Endodermal cell (in vitro differentiated cells): ENCODE results near the gene BHLHE40. TPM values are rescaled to one million over a fixed set of nuclear protein-coding genes. Genes with fewer than 3 reads are reported as not detected.

Experiments
- DNase-seq: peaks from one replicate; pipeline ENCODE4 v3.0.0-alpha.2; 2017
- H3K27ac ChIP-seq: 2 replicates; pipeline ENCODE4 v1.5.1; 2013; ENCODE audit warnings: mild to moderate bottlenecking, low read depth, low read length, moderate library complexity
- H3K27me3 ChIP-seq: 2 replicates; pipeline ENCODE4 v1.6.1; 2013; ENCODE audit warnings: mild to moderate bottlenecking, low read length, moderate library complexity; ENCODE audit not compliant: insufficient read depth, control insufficient read depth, poor library complexity, severe bottlenecking
- H3K36me3 ChIP-seq: 2 replicates; pipeline ENCODE4 v1.7.0; 2013; ENCODE audit warnings: mild to moderate bottlenecking, low read length, moderate library complexity; ENCODE audit not compliant: control insufficient read depth, insufficient read depth
- H3K4me1 ChIP-seq: one replicate; pipeline ENCODE4 v1.7.0; 2013; ENCODE audit warnings: low read length; ENCODE audit not compliant: control insufficient read depth, insufficient read depth
- H3K4me3 ChIP-seq: 2 replicates; pipeline ENCODE4 v1.5.1; 2013; ENCODE audit warnings: mild to moderate bottlenecking, low read length, moderate library complexity
- H3K9ac ChIP-seq: 2 replicates; pipeline ENCODE4 v1.6.1; 2013; ENCODE audit warnings: mild to moderate bottlenecking, low read length, moderate library complexity; ENCODE audit not compliant: poor library complexity, severe bottlenecking; ENCODE audit errors: extremely low read depth
- H3K9me3 ChIP-seq: 2 replicates; pipeline ENCODE4 v1.6.1; 2013; ENCODE audit warnings: mild to moderate bottlenecking, low read length, moderate library complexity; ENCODE audit not compliant: control insufficient read depth
- H3K27ac Mint-ChIP-seq: 2 replicates; pipeline ENCODE4 v1.8.0; 2020; ENCODE audit warnings: mixed read lengths
- H3K27me3 Mint-ChIP-seq: 2 replicates; pipeline ENCODE4 v1.8.0; 2021; ENCODE audit warnings: mild to moderate bottlenecking, mixed read lengths; ENCODE audit not compliant: insufficient read depth
- H3K36me3 Mint-ChIP-seq: 2 replicates; pipeline ENCODE4 v1.8.0; 2020; ENCODE audit warnings: low read depth, mixed read lengths
- H3K4me1 Mint-ChIP-seq: 2 replicates; pipeline ENCODE4 v1.8.0; 2020; ENCODE audit warnings: mixed read lengths
- H3K4me3 Mint-ChIP-seq: 2 replicates; pipeline ENCODE4 v1.8.0; 2020; ENCODE audit warnings: mild to moderate bottlenecking, moderate library complexity, mixed read lengths
- H3K9me3 Mint-ChIP-seq: 2 replicates; pipeline ENCODE4 v1.8.0; 2020; ENCODE audit warnings: mild to moderate bottlenecking, mixed read lengths
- CTCF ChIP-seq: fragments of 200-600 bp; sonication (generic); conservative IDR thresholded peaks from 2 replicates; pipeline ENCODE4 v1.5.0; 2021; ENCODE audit warnings: antibody characterized with exemption, mild to moderate bottlenecking
- WGBS, 2 experiments: methylation state at CpG; one replicate each; pipeline versions ENCODE4 v1.1.5 to v1.1.7; 2013; ENCODE audit warnings: missing lambda C conversion rate in 2 of 2, mixed read lengths in 1 of 2; ENCODE audit not compliant: insufficient coverage in 1 of 2, insufficient read length in 1 of 2; 5-methylcytosine and 5-hydroxymethylcytosine counted together
- total RNA-seq, 2 donors: library from RNA; stranded (reverse); fragmentation: NEBNext Ultra II Directional in 1 of 2; extraction: Animal tissue kit (Norgen Biotek cat#: 25700) in 1 of 2; gene quantifications; 2 replicates in 1 of 2; 3 replicates in 1 of 2; pipeline ENCODE4 v1.2.1, GENCODE V29; 2021

BHLHE40 gene
- total RNA-seq, 2 donors from 2014 or later: 2.6 to 2.9 TPM

DNA sequence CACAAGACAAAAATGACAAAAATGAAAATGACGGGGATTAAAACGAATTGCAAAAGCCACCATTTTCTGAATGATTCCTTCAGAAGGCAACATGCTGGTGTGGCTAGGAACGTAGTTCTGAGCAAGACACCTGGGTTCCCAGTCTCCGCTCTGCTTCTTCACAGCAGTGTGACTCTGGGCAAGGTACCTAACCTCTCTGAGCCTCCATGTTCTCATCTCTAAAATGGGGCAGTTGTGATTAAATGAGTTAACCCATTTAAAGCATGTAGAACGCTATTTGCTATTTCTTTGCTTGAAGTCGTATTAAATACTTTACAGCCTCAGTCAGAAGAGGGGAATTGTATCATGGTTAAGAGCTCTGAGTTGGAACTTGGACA lies 23.6 kb downstream of the BHLHE40 start:
- no peak for DNase-seq
- H3K4me3 ChIP-seq: no peak overlapping the region
- no peak overlapping the region for H3K4me3 Mint-ChIP-seq
- H3K9me3 Mint-ChIP-seq: no peaks in the 10 kb centered on the region
- no peaks in the 10 kb centered on the region for H3K36me3 Mint-ChIP-seq
- 88 to 90% methylated on average over 5 to 6 of the region's 6 CpGs for WGBS, 2 experiments
- no peaks in the 10 kb centered on the region for H3K27me3 Mint-ChIP-seq
- H3K27ac Mint-ChIP-seq: peak overlapping the region; percentile 46
- H3K9me3 ChIP-seq: no peaks in the 10 kb centered on the region
- H3K36me3 ChIP-seq: no peaks in the 10 kb centered on the region
- H3K4me1 ChIP-seq: peaks cover 16% of the 10 kb centered on the region
- H3K27ac ChIP-seq: no peak overlapping the region
- no peak overlapping the region for H3K9ac ChIP-seq
- peaks cover 12% of the 10 kb centered on the region for H3K4me1 Mint-ChIP-seq
- TF ChIP-seq CTCF: no peak
- H3K27me3 ChIP-seq: no peaks in the 10 kb centered on the region

DNA sequence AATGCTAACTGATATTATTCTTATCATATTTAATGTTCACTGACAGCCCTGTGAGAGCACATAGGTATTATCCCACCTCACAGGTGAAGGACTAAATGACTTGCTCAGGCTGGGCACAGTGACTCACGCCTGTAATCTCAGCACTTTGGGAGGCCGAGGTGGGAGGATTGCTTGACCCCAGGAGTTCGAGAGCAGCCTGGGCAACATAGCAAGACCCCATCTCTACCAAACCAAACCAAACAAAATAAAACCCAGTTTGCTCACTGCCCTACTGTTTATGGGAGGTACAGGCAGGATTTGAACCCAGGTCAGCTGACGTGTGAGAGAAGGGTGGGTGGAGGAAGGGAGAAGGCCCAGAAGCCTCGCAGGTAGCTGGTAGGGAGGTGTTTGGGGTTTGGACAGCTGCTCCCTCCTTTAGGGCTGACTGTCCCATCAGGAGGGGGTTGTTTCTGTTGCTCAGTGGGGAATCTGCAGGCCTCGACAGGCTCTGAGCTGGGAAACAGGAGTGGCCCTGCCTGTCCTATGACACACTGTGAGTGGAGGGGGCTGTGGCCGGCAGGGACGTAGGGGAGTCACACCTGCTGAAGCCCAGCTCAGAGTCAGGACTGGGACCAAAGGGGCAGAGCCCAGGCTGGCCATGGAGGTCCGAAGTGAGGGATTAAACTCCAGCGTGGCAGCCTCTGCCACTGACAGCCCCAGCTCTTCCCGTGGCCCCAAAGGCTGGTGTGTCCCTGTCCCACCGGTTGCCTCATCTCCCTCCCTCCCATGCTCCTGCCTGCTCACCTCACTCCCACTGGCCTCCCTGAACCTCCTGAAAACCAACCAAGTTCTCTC lies 25.3 kb downstream of the BHLHE40 start:
- no peaks in the 10 kb centered on the region for H3K9me3 ChIP-seq
- no peak overlapping the region for H3K9ac ChIP-seq
- H3K4me1 ChIP-seq: peaks cover 13% of the 10 kb centered on the region
- Mint-ChIP-seq H3K27me3 (no peaks in the 10 kb centered on the region), H3K36me3 (no peaks in the 10 kb centered on the region), H3K4me1 (peaks cover 11% of the 10 kb centered on the region), H3K27ac (no peak overlapping the region), H3K9me3 (no peaks in the 10 kb centered on the region), H3K4me3 (no peak overlapping the region)
- DNase-seq: peak; percentile 42
- no peaks in the 10 kb centered on the region for H3K36me3 ChIP-seq
- H3K4me3 ChIP-seq: no peak overlapping the region
- 83 to 89% methylated on average over 7 to 12 of the region's 12 CpGs for WGBS, 2 experiments
- H3K27ac ChIP-seq: no peak overlapping the region
- no peak for TF ChIP-seq CTCF
- H3K27me3 ChIP-seq: no peaks in the 10 kb centered on the region

DNA sequence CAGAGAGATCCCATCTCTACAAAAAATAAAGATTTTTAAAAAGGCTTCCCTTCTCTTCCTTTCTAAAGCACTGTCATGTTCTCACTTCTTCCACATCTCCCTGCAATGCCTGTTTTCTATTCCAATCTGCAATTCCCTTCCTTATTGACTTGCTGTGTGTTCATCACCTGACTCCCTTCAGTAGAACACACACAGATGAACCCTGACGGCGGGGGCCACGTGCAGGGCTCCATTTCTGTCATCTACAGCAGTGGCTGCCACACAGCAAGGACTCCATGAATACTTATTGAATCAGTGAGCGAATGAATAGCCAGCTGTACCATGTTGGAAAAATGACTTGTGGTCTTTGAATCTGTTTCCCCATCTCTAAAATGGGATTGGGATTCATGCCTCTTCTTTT lies 26.1 kb downstream of the BHLHE40 start:
- no peak overlapping the region for H3K27ac Mint-ChIP-seq
- peak; percentile 40 for DNase-seq
- peaks cover 11% of the 10 kb centered on the region for H3K4me1 Mint-ChIP-seq
- H3K27me3 ChIP-seq: no peaks in the 10 kb centered on the region
- no peaks in the 10 kb centered on the region for H3K9me3 ChIP-seq
- H3K36me3 ChIP-seq: no peaks in the 10 kb centered on the region
- H3K36me3 Mint-ChIP-seq: no peaks in the 10 kb centered on the region
- no peak overlapping the region for H3K4me3 Mint-ChIP-seq
- TF ChIP-seq CTCF: no peak
- H3K4me1 ChIP-seq: peaks cover 13% of the 10 kb centered on the region
- H3K4me3 ChIP-seq: no peak overlapping the region
- H3K9me3 Mint-ChIP-seq: no peaks in the 10 kb centered on the region
- H3K9ac ChIP-seq: no peak overlapping the region
- H3K27me3 Mint-ChIP-seq: no peaks in the 10 kb centered on the region
- H3K27ac ChIP-seq: no peak overlapping the region
- WGBS, 2 experiments: 69% methylated on average over 4 of the region's 4 CpGs; no CpG with 5 or more reads in 1 of the 2 experiments
